Embryonic facial prominence (tissue), 1 donor: ENCODE measurements around the gene CELSR1.
"Not testable (repeated sequence)": the region's sequence is repeated elsewhere in the genome, so short reads cannot be mapped to it uniquely, and the experiment has no call there.

Experiments
- DNase-seq: peaks from one replicate; pipeline ENCODE4 v3.0.0-alpha.2; 2016; ENCODE audit errors: extremely low spot score

Gene CELSR1

DNA sequence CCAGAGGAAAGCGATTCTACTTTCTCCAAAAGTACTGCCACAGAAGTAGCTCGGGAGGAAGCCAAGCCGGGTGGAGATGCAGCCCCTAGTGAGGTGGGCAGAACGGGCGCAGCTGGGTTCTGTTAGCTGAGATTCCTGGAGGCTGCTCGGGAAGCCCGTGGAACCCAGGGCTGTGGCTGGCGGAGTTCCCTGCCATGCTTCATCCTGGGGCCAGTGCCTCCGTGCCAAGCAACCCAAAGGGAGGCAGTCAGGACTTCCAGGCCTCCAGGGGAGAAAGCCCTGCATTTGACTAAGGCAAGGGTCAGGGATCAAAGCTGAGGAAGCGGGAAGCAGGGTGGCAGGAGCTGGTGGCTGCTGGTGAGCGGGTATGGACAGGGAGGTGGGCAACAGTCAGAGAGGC lies 208.6 kb downstream of the CELSR1 start:
- DNase-seq, result no peak

DNA sequence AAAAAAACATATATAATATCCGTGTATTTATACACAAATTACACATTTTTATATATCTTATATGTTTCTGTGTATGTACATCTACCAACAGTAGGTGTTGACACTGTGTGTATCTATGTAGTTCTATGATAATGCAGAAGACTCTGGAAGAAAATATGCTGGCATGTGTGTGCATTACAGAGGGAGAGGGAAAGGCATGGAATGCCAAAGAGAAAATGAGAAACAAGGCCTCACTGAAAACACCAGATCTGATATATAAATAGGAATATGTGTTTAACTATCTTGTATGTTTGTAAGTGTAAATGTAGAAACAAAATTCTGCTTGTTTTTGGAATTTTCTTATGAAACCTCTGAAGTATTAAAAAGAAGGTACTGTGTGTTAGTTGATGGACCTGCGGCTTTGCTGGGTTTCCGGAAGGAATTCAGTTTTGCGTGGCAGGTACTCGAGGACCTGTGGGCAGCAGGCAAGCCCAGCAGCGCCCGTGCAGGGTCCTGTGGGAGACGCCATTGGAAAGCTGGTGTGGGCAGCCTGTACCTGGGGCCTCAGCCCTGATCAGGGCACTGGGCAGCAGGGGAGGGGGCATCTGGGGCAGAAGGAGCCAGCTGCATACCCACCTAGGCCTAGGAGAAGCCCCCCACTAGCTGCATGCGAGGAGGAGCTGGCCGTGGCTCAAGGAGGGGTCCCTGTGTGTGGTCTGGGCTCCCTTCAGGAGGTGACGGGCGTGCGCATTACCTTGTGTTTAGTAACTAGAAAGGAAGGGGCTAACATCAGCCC lies 209.5 kb downstream of the CELSR1 start:
- DNase-seq, result no peak

DNA sequence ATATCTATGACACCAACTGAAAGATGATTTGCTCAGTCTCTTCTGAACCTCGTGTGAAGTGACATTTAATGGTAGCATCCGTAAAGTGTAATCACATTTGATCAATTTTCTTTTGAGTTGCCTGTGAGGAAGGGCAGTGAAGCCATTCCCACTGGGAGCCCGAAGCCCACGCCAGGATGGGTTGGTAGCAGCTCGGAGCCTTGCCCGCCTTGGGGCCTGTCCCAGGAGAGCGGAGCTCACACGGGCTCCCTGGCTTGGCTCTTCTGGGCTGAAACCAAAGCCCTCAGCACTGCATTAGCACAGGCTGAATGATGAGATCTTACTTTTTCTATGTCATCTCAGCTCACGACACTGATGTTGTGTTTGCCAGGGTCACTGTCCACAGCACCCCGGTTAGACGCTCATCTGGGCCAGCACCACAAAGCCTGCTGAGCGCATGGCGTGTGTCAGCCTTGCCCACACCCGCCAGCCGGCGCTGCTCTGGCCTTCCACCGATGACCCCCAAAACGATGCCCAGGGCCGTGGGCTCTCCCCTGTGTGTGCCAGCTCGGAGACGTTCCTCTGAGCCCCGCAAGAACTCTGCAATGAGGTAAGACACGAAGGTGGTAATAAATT lies 211.2 kb downstream of the CELSR1 start:
- no peak for DNase-seq

- DNase-seq, result no peak
Observed at GRCh38 chr22:46323162-46323561, 214.3 kb downstream of the CELSR1 start.

DNA sequence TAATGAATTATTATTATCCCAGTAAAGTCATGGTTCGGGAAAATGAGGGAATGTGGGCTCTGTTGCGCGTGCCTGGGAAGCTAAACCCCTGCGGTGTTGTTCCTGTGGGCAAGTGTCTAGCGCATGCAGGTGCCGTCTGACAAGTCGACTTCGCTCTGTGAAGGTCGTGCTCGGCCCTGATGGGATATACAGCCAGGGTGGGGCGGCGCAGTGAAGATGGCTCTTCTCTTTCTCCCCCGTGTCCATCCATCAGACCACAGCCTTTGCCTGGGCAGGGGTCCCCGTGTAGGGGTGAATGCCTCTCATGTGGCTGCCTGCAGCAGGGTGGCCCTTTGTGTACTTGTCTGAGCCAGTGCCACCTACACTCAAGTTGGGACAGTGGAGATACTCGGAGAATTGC lies 214.7 kb downstream of the CELSR1 start:
- DNase-seq, result no peak

- DNase-seq, result no peak
Observed at GRCh38 chr22:46320716-46321386, 216.6 kb downstream of the CELSR1 start.

DNA sequence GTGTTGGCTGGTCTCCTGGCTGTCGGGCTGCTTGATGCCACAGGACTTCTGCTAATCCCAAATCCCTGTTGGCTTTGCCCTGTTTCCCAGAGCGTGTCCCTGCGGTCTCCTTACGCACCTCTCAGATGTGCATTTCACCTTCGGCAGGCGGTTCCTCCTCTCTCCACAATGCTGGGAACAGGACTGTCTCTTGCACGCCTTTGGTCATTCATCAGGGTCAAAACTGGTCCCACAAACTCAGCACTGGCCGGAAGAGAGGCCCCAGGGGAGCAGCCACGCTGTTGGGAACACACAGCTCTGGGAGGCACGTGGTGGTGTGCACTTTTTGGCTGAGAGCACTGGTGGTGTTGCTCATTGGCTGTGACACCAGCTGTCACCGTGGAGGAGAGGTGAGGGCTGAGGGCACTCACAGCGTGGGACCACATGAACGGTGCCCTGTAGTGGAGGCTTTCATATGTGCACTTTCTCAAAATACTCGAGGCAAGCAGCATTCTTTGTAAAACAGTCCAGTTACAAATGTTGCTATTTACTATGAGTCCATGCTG lies 217.2 kb downstream of the CELSR1 start:
- DNase-seq, result no peak

DNA sequence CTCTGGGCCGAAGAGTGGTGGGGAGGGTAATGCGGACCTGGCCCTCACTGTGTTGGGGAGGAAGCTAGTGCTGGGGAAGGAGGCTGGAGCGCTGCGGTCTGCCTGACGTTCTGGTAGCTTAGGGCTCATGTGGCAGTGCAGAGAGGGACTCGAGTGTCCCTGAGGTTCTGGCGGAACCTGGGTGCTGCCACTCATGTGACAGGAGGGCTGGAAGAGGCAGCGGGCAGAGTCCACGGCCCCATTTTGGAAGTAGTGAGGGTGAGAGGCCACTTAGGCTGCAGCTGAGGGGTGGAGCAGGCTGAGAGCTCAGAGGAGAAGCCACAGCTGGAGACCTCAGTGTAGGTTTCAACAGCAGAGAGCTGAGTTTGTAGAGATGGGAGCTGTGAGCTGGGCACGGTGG lies 218.1 kb downstream of the CELSR1 start:
- no peak for DNase-seq

- DNase-seq, result no peak
Observed at GRCh38 chr22:46318576-46318975, 218.8 kb downstream of the CELSR1 start.

DNA sequence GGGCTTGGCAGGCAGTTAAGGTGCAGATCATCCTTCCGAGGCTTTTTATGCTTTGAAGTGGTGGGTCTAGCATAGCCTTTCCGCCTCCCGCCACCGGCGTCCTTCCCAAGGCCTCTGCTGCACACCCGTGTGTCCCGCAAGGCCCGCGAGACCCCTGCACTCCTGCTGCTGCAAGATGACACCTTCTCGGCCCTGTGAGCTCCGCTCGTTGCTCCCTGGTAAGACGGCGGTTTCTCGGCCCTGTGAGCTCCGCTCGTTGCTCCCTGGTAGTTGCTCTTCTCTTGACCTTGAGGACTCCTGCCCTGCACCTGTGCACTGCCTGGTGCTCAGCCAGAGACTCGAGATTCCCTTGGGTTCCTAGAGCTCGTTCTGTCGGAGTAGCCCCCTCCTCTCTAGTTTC lies 219.8 kb downstream of the CELSR1 start:
- DNase-seq, result no peak

- no peak for DNase-seq
Observed at GRCh38 chr22:46315976-46316375, 221.4 kb downstream of the CELSR1 start.

DNA sequence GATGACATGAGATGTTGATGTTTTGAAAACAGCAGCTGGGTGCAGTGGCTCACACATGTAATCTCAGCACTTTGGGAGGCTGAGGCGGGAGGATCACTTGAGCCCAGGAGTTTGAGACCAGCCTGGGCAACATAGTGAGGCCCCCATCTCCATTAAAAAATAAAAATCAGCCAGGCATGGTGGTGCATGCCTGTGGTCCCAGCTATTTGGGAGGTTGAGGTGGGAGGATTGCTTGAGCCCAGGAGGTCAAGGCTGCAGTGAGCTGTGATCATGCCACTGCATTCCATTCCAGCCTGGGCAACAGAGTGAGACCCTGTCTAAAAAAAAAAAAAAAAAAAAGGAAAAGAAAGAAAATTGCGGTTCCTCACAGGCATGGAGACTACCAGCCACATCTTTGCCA lies 224.6 kb downstream of the CELSR1 start:
- not testable (repeated sequence) for DNase-seq

- DNase-seq, result no peak
Observed at GRCh38 chr22:46312056-46312455, 225.4 kb downstream of the CELSR1 start.
